ENCODE measurements around the gene NOTCH4. TPM values are rescaled to one million over a fixed set of nuclear protein-coding genes. Genes with fewer than 3 reads are reported as not detected.

The NOTCH4 gene
- total RNA-seq, 2 donors from 2014 or later = 0.60 to 1.0 TPM

- Mint-ChIP-seq H3K27ac (peak overlapping the region; percentile 98), H3K27me3 (no peaks in the 10 kb centered on the region), H3K4me3 (peak overlapping the region; percentile 98), H3K4me1 (peaks cover 59% of the 10 kb centered on the region), H3K36me3 (ENCODE audit: low read depth) (peaks cover 6% of the 10 kb centered on the region)
- DNase-seq (no peak), ATAC-seq (no peak)
- H3K9me3 ChIP-seq (ENCODE audit: control insufficient read depth, low read length, poor library complexity, severe bottlenecking) = no peaks in the 10 kb centered on the region
These were observed 45.1 kb downstream of the NOTCH4 start for GRCh38 chr6:32178547-32179440.

GRCh38 chr6:32177788-32178546, 45.9 kb downstream of the NOTCH4 start, which contains the start of gene RNF5:
Gene RNF5, plus strand, starts transcription at chr6:32178405. Its CDS starts 107 bp downstream, at chr6:32178512.
- no peaks in the 10 kb centered on the region for H3K27me3 Mint-ChIP-seq
- H3K36me3 Mint-ChIP-seq (ENCODE audit: low read depth) = peaks cover 6% of the 10 kb centered on the region
- peak; percentile 85 for ATAC-seq
- peak; percentile 76 to 90 (median 80) for DNase-seq
- H3K4me3 Mint-ChIP-seq = peak within 1 kb of the TSS; percentile 98
- peaks cover 67% of the 10 kb centered on the region for H3K4me1 Mint-ChIP-seq
- no peaks in the 10 kb centered on the region for H3K9me3 ChIP-seq (ENCODE audit: control insufficient read depth, low read length, poor library complexity, severe bottlenecking)
- peak within 1 kb of the TSS; percentile 98 for H3K27ac Mint-ChIP-seq

DNA sequence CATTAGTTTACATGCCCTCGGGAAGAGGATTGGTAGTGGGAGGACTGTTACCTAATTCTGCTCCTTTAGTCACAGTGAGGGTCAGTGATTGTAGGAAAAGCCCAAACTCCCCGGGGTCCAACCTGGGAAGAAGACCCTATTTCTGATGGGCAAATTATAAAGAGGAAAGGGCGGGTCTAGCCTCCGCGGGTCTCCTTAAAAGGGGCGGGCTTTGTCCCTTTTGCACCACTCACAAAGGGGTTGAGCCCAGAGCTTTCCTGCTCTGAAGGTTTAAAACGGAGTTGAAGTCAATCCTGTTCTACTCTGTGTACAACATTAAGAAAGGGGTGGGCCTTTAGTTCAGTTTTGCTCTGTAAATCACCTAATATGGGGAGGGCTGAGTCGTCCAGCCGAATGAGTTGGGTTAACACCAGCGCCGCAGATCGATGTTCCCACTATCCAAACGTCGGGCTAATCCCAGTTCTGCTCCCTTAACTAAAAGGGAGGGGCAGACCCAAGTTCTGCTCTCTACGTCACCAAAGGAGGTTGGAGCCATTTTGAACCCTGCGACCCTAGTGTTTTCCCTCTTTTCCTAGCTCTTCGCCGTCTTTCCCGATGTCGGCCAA, 46.6 kb downstream of the NOTCH4 start:
- Mint-ChIP-seq H3K36me3 (ENCODE audit: low read depth) (peaks cover 6% of the 10 kb centered on the region), H3K27ac (peak overlapping the region; percentile 98)
- ATAC-seq = peak; percentile 8

GRCh38 chr6:32176476-32177182, 47.2 kb downstream of the NOTCH4 start:
- Mint-ChIP-seq H3K4me3 (peak overlapping the region; percentile 98), H3K27me3 (no peaks in the 10 kb centered on the region), H3K36me3 (ENCODE audit: low read depth) (peaks cover 6% of the 10 kb centered on the region), H3K27ac (peak overlapping the region; percentile 98), H3K4me1 (peaks cover 72% of the 10 kb centered on the region)
- DNase-seq = no peak
- no peaks in the 10 kb centered on the region for H3K9me3 ChIP-seq (ENCODE audit: control insufficient read depth, low read length, poor library complexity, severe bottlenecking)
- ATAC-seq = no peak

More for the DNA sequence above, 46.6 kb downstream of the NOTCH4 start:
- no peaks in the 10 kb centered on the region for H3K27me3 Mint-ChIP-seq
- H3K4me1 Mint-ChIP-seq = peaks cover 72% of the 10 kb centered on the region
- no peak for DNase-seq
- H3K4me3 Mint-ChIP-seq = peak overlapping the region; percentile 98
- H3K9me3 ChIP-seq (ENCODE audit: control insufficient read depth, low read length, poor library complexity, severe bottlenecking) = no peaks in the 10 kb centered on the region

- H3K36me3 Mint-ChIP-seq (ENCODE audit: low read depth) = peaks cover 9% of the 10 kb centered on the region
- peak within 1 kb of the TSS; percentile 98 for H3K4me3 Mint-ChIP-seq
- H3K4me1 Mint-ChIP-seq = peaks cover 73% of the 10 kb centered on the region
- no peaks in the 10 kb centered on the region for H3K9me3 ChIP-seq (ENCODE audit: control insufficient read depth, low read length, poor library complexity, severe bottlenecking)
- H3K27me3 Mint-ChIP-seq = no peaks in the 10 kb centered on the region
- peak within 1 kb of the TSS; percentile 98 for H3K27ac Mint-ChIP-seq
- DNase-seq (peak; percentile 90 to 93 (median 92)), ATAC-seq (peak; percentile 52)
These were observed 48.0 kb downstream of the NOTCH4 start, which contains the start of gene AGPAT1 for GRCh38 chr6:32175711-32176475. Gene AGPAT1, minus strand, starts transcription at chr6:32176084. Its CDS starts 4,588 bp downstream, at chr6:32171496.

- ATAC-seq = no peak
- DNase-seq = no peak
- Mint-ChIP-seq H3K27me3 (no peaks in the 10 kb centered on the region), H3K36me3 (ENCODE audit: low read depth) (peaks cover 5% of the 10 kb centered on the region), H3K4me1 (peaks cover 67% of the 10 kb centered on the region), H3K27ac (peak overlapping the region; percentile 98), H3K4me3 (peak overlapping the region; percentile 98)
- no peaks in the 10 kb centered on the region for H3K9me3 ChIP-seq (ENCODE audit: control insufficient read depth, low read length, poor library complexity, severe bottlenecking)
These were observed 48.6 kb downstream of the NOTCH4 start for GRCh38 chr6:32175322-32175710.

DNA sequence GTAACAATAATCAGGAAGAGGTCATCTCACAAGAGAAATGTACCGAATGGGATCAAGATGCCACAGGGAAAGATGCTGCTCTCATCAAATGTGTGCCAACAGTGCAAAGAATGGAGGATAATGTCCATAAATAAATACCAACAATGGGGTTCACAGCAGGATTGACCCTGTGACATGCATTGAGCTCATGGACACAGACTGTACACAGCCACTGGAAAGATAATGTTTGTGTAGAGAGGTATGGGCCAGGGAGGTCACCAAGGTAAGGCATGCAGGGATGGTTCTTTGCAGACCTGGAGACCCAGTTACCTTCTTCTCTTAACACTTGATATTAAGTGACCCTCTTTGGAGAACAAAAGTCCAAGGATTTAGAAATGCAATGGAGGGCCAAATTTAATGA, 49.5 kb downstream of the NOTCH4 start:
- no peaks in the 10 kb centered on the region for H3K27me3 Mint-ChIP-seq
- DNase-seq = no peak
- no peaks in the 10 kb centered on the region for H3K9me3 ChIP-seq (ENCODE audit: control insufficient read depth, low read length, poor library complexity, severe bottlenecking)
- H3K36me3 Mint-ChIP-seq (ENCODE audit: low read depth) = peaks cover 5% of the 10 kb centered on the region
- ATAC-seq = no peak
- peak overlapping the region; percentile 98 for H3K4me3 Mint-ChIP-seq
- peak overlapping the region; percentile 98 for H3K27ac Mint-ChIP-seq
- H3K4me1 Mint-ChIP-seq = peaks cover 70% of the 10 kb centered on the region

- H3K9me3 ChIP-seq (ENCODE audit: control insufficient read depth, low read length, poor library complexity, severe bottlenecking) = no peaks in the 10 kb centered on the region
- peak overlapping the region; percentile 85 for H3K27ac Mint-ChIP-seq
- H3K36me3 Mint-ChIP-seq (ENCODE audit: low read depth) = peaks cover 6% of the 10 kb centered on the region
- H3K27me3 Mint-ChIP-seq = no peaks in the 10 kb centered on the region
- H3K4me1 Mint-ChIP-seq = peaks cover 59% of the 10 kb centered on the region
- no peak overlapping the region for H3K4me3 Mint-ChIP-seq
- ATAC-seq (no peak), DNase-seq (no peak)
These were observed 50.7 kb downstream of the NOTCH4 start for GRCh38 chr6:32173051-32173727.

DNA sequence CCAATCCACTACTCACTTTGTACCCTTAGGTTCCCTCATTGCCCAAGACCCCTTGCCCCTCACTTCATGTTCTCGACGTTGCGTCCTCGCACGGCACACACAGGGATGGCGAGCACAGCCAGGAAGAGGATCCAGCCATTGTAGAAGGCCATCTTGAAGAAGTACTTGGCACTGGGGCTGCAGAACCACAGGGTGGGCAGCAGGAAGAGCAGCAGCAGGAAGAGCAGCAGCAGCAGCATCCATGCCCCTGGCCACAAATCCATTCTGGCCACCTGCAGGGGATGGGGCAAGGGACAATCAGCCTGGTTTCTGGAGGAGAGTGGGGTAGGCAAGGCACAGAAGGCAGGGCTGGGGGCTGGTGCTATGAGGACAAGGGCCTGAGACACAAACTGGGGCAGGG, 52.6 kb downstream of the NOTCH4 start:
- peak overlapping the region; percentile 24 for H3K27ac Mint-ChIP-seq
- ATAC-seq = no peak
- H3K27me3 Mint-ChIP-seq = no peaks in the 10 kb centered on the region
- peaks cover 46% of the 10 kb centered on the region for H3K4me1 Mint-ChIP-seq
- peaks cover 9% of the 10 kb centered on the region for H3K36me3 Mint-ChIP-seq (ENCODE audit: low read depth)
- no peak overlapping the region for H3K4me3 Mint-ChIP-seq
- H3K9me3 ChIP-seq (ENCODE audit: control insufficient read depth, low read length, poor library complexity, severe bottlenecking) = no peaks in the 10 kb centered on the region
- no peak for DNase-seq

DNA sequence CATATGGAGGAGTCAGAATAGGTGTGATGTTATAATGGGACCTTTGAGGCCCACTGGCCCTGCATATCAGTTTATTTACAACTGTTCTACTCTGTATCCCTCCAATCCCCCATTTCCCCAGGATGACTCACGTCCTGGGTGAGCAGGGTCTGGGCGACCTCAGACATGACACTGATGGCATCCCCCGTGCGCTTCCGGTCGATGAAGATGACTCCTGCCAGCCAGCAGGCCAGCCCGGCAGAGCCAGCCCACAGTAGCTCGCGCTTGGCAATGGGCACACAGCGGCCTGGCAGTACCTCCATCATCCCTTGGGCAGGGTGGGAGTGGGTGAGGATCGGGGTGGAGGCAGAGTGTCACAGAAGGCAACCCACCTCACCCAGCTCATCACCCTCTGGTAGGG, 53.6 kb downstream of the NOTCH4 start:
- Mint-ChIP-seq H3K27me3 (no peaks in the 10 kb centered on the region), H3K27ac (peak overlapping the region; percentile 24), H3K4me1 (peaks cover 37% of the 10 kb centered on the region), H3K36me3 (ENCODE audit: low read depth) (peaks cover 9% of the 10 kb centered on the region), H3K4me3 (no peak overlapping the region)
- H3K9me3 ChIP-seq (ENCODE audit: control insufficient read depth, low read length, poor library complexity, severe bottlenecking) = no peaks in the 10 kb centered on the region
- ATAC-seq (no peak), DNase-seq (no peak)

DNA sequence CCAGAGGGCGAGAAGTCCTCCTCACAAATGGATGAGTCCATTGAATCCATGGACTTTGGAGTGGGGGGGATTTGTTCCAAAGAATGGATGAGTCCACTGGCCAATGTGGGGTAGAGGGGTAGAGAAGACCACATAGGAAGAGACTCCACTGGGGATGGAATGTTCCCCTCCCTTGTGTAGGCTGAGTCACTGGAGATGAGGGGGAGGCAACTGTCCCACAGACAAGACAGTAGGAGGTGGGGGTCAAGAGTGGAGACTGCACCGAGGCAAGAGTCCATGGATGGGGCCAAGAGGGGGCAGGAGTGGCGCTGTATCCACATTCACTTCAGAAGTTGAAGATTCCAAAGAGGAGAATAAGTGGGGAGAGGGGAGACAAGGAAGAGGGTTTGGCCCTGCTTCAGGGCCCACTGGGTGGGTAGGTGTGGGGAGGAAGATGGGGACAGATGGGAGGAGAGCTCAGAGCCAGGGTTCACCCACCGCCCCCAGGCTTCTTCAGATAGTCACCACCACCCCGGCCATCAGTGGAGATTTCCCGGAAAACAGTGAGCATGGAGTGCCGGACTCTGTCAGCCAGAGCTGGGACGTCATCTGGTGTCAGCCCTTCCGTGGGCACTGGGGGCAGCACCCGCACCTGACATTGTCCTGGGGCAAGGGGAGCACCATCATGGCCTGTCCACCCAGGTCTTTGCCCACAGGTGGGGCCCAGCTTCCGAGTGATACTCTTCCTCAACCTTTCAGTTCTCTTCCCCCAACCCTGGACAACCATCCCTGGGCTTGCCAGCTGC, 54.9 kb downstream of the NOTCH4 start:
- no peak overlapping the region for H3K4me3 Mint-ChIP-seq
- no peak overlapping the region for H3K27ac Mint-ChIP-seq
- ATAC-seq = no peak

More for the DNA sequence above, 54.9 kb downstream of the NOTCH4 start:
- peaks cover 9% of the 10 kb centered on the region for H3K36me3 Mint-ChIP-seq (ENCODE audit: low read depth)
- DNase-seq = no peak
- peaks cover 29% of the 10 kb centered on the region for H3K4me1 Mint-ChIP-seq
- no peaks in the 10 kb centered on the region for H3K27me3 Mint-ChIP-seq
- no peaks in the 10 kb centered on the region for H3K9me3 ChIP-seq (ENCODE audit: control insufficient read depth, low read length, poor library complexity, severe bottlenecking)
